Activated CD8-positive, alpha-beta memory T cell treated with anti-CD3 and anti-CD28 coated beads, Interleukin-2, amount 50 U/mL, for 4 hours (primary cell): ENCODE results near the gene RPH3AL.
"Not testable (repeated sequence)": the region's sequence is repeated elsewhere in the genome, so short reads cannot be mapped to it uniquely, and the experiment has no call there.

Experiments used
- DNase-seq: peaks from one replicate; pipeline ENCODE4 v3.0.0-alpha.2; 2020

The RPH3AL gene

DNA sequence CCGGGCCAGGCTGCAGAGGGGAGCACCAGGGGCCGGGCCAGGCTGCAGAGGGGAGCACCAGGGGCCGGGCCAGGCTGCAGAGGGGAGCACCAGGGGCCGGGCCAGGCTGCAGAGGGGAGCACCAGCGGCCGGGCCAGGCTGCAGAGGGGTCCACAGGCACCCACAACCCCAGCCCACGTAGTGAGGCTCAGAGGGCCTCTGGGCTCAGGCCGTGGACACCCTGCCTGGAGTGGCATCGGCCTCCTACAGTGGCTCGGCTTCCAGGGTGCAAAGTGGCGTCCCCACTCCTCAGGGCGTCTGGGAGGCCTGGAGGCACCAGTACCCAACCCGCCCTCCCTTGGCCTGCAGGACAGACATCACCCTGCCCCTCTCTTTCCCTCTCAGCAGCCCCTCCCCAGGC lies 180.7 kb downstream of the RPH3AL start:
- DNase-seq, result no peak

- DNase-seq, result no peak
Observed at GRCh38 chr17:170130-170670, 182.4 kb downstream of the RPH3AL start.

- not testable (repeated sequence) for DNase-seq
Observed at GRCh38 chr17:168614-169013, 184.0 kb downstream of the RPH3AL start.

GRCh38 chr17:165939-166338 lies 186.7 kb downstream of the RPH3AL start:
- no peak for DNase-seq

DNA sequence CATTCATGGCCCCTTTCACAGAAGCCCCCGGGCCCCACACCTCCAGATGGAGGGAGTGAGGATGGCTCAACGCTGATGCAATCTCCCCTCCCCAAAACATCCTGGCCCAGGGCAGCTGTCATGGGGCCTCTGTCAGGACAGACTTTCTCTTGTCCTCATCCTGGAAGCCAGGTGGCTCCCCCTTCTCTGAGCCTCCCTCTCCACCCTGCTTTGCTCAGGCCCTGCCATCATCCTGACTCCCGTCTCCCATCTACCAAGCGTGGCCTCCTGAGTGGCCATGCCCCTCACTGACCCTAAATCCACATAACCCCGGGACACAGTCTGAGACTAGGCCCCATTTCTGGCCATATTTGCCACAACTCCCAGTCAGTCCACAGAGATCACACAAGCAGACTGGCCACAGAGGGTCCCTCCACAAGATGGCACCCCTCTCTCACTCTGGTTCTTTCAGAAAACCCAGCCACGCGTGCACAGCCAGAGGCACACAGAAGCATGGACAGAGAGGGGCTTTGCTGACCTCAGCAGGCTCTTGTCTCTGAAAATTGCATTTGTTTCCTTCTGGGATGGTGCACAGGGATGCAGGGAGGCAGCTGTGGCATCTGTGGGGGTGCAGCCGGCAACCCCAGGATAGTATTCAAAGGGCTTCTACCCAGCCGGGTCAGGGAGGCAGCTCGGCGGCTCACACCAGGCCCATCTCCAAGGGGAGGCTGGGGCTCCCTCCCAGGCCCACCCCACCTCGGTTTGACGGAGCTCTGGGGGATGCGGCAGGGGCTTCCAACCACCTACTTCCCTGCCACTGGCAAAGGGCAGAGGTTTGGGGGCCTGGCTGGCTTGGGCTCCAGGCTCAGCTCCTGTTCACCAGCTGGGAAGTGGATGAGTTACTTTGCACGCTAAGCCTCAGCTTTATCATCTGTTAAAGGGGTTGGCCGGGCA lies 188.0 kb downstream of the RPH3AL start:
- DNase-seq, result no peak

DNA sequence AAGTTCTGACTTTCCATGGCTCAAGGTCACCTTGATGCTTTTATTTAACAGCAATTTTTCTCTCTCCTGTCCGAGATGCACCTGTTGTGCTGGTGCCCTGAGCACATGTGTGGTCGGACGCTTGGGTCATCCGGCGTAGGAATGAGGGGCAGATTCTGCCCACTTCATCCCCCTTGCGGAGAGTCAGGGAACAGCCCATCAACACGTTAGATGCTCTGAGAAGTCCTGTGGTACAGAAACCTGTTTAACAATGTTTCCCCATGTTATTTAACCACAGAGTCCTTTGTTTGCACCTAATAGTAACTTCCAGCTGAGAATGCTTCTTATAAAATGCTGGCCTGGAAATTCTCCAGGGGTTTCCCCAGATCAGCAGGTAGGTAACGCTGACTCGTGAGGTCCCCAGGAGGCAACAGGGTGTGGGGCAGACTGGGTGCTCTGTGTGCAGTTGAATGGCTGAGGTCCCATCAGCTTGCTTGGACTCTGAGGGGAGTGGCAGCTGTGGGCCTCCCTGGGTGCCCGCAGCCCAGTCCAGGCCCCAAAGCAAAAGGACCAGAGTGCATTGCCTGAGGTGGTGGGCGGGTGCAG lies 189.0 kb downstream of the RPH3AL start:
- DNase-seq, result no peak

GRCh38 chr17:162689-163088 lies 189.9 kb downstream of the RPH3AL start:
- no peak for DNase-seq
